ENCODE results near the gene TMEFF2.

The TMEFF2 gene

DNA sequence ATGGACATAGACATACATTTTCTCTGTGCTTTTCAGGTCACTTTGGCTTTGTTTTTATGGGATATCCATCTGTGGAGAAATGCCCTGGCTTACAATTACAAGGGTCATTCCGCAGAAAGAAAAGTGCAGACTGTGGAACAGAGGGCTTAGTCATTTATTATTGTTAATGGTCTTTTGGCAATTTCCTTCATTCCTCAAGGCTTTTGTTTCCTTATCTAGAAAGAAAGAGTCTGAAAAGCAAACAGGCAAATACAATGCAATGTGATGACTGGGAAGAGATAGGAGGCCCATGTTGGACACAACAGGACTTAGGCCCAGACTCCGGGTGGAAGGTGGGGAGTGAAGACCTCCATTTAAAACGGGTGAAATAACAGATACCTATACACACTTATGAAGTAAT lies 218.3 kb downstream of the TMEFF2 start:
- no peak overlapping the region for H3K9ac ChIP-seq (ENCODE audit: low read length)
- no peaks in the 10 kb centered on the region for H3K36me3 ChIP-seq (ENCODE audit: low read length)
- H3K9me2 ChIP-seq (replicated peaks; ENCODE audit: insufficient read depth, low read length): no peaks in the 10 kb centered on the region
- no peak overlapping the region for H3K4me2 ChIP-seq (ENCODE audit: low read depth, low read length, poor library complexity, severe bottlenecking)
- no peaks in the 10 kb centered on the region for H3F3A ChIP-seq (ENCODE audit: insufficient read depth)
- no peak overlapping the region for H3K4me3 ChIP-seq (ENCODE audit: insufficient read depth, low read length, poor library complexity, severe bottlenecking)
- no peaks in the 10 kb centered on the region for H3K9me3 ChIP-seq (ENCODE audit: insufficient read depth, low read length)
- no peaks in the 10 kb centered on the region for H3K79me2 ChIP-seq (ENCODE audit: insufficient read depth, low read length)
- no peaks in the 10 kb centered on the region for H4K20me1 ChIP-seq (ENCODE audit: low read depth, low read length)
- H3K27me3 ChIP-seq (ENCODE audit: low read length): no peaks in the 10 kb centered on the region
- TF ChIP-seq, protein P1, sequence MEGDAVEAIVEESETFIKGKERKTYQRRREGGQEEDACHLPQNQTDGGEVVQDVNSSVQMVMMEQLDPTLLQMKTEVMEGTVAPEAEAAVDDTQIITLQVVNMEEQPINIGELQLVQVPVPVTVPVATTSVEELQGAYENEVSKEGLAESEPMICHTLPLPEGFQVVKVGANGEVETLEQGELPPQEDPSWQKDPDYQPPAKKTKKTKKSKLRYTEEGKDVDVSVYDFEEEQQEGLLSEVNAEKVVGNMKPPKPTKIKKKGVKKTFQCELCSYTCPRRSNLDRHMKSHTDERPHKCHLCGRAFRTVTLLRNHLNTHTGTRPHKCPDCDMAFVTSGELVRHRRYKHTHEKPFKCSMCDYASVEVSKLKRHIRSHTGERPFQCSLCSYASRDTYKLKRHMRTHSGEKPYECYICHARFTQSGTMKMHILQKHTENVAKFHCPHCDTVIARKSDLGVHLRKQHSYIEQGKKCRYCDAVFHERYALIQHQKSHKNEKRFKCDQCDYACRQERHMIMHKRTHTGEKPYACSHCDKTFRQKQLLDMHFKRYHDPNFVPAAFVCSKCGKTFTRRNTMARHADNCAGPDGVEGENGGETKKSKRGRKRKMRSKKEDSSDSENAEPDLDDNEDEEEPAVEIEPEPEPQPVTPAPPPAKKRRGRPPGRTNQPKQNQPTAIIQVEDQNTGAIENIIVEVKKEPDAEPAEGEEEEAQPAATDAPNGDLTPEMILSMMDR (IDR thresholded peaks at IDR 0.05; ENCODE audit: insufficient read depth, low read length, poor library complexity, severe bottlenecking): no peak
- no peak for TF ChIP-seq EZH2phosphoT487 (conservative IDR thresholded peaks at IDR 0.05; ENCODE audit: low read length)
- no peak overlapping the region for H2AFZ ChIP-seq (ENCODE audit: low read depth, low read length, severe bottlenecking)
- no peak overlapping the region for H3K27ac ChIP-seq (ENCODE audit: low read depth, low read length)

DNA sequence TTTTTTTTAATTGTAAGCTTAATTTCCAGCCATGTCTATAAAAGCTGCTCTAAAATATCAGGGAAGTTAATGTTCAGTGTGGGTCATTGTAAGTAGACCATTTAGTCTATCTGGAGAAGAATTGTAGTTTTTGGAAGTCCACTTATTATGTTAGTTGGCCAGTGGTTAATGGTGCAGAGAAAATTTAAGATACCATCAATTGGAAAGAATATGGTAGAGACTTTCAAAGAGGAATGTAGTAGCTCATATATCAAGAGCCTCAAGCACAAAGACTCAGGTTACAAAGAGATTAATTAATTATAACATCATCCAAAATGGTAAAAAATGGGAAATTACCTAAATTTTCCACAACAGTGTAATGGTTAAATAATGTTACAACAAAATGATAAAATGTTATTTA lies 220.1 kb downstream of the TMEFF2 start:
- Histone ChIP-seq H4K20me1 (ENCODE audit: low read depth, low read length) (no peaks in the 10 kb centered on the region), H3K4me2 (ENCODE audit: low read depth, low read length, poor library complexity, severe bottlenecking) (no peak overlapping the region), H3K27me3 (ENCODE audit: low read length) (no peaks in the 10 kb centered on the region), H3K9ac (ENCODE audit: low read length) (no peak overlapping the region), H3K27ac (ENCODE audit: low read depth, low read length) (no peak overlapping the region), H3K9me2 (replicated peaks; ENCODE audit: insufficient read depth, low read length) (no peaks in the 10 kb centered on the region), H3K4me3 (ENCODE audit: insufficient read depth, low read length, poor library complexity, severe bottlenecking) (no peak overlapping the region), H3K36me3 (ENCODE audit: low read length) (no peaks in the 10 kb centered on the region), H2AFZ (ENCODE audit: low read depth, low read length, severe bottlenecking) (no peak overlapping the region), H3K79me2 (ENCODE audit: insufficient read depth, low read length) (no peaks in the 10 kb centered on the region), H3K9me3 (ENCODE audit: insufficient read depth, low read length) (no peaks in the 10 kb centered on the region), H3F3A (ENCODE audit: insufficient read depth) (no peaks in the 10 kb centered on the region)
- TF ChIP-seq, protein P1 (IDR thresholded peaks at IDR 0.05; ENCODE audit: insufficient read depth, low read length, poor library complexity, severe bottlenecking): no peak
- no peak for TF ChIP-seq EZH2phosphoT487 (conservative IDR thresholded peaks at IDR 0.05; ENCODE audit: low read length)

DNA sequence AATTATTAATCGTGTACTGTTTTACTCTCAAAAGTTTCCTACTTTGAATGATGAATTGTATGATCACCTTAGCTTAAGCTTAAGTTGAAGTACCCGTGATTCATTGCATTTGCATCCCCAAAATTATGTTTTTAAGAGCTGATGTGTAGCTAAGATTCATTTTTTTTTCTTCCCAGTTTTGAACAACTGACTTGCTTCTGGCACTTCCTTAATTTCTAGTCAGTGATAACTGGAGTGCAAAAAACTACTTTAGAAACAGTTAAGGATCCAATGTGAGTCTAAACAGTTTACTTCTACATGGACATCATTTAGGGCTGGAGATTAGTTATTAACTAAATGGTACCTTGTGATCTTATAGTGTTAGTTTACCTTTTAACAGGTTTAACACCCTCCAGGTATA lies 223.9 kb downstream of the TMEFF2 start:
- H3K4me2 ChIP-seq (ENCODE audit: low read depth, low read length, poor library complexity, severe bottlenecking): no peak overlapping the region
- no peaks in the 10 kb centered on the region for H3K9me2 ChIP-seq (replicated peaks; ENCODE audit: insufficient read depth, low read length)
- H3K9ac ChIP-seq (ENCODE audit: low read length): no peak overlapping the region
- H3K79me2 ChIP-seq (ENCODE audit: insufficient read depth, low read length): no peaks in the 10 kb centered on the region
- TF ChIP-seq, protein P1 (IDR thresholded peaks at IDR 0.05; ENCODE audit: insufficient read depth, low read length, poor library complexity, severe bottlenecking): no peak
- no peak for TF ChIP-seq EZH2phosphoT487 (conservative IDR thresholded peaks at IDR 0.05; ENCODE audit: low read length)
- no peak overlapping the region for H3K4me3 ChIP-seq (ENCODE audit: insufficient read depth, low read length, poor library complexity, severe bottlenecking)
- H3K9me3 ChIP-seq (ENCODE audit: insufficient read depth, low read length): no peaks in the 10 kb centered on the region
- H3K27ac ChIP-seq (ENCODE audit: low read depth, low read length): no peak overlapping the region
- H3F3A ChIP-seq (ENCODE audit: insufficient read depth): no peaks in the 10 kb centered on the region
- H2AFZ ChIP-seq (ENCODE audit: low read depth, low read length, severe bottlenecking): no peak overlapping the region
- no peaks in the 10 kb centered on the region for H3K27me3 ChIP-seq (ENCODE audit: low read length)
- H3K36me3 ChIP-seq (ENCODE audit: low read length): no peaks in the 10 kb centered on the region
- H4K20me1 ChIP-seq (ENCODE audit: low read depth, low read length): no peaks in the 10 kb centered on the region

Measured in SU-DHL-6 (cell line).